Measurements from ENCODE around the gene DNAAF5. TPM values are rescaled to one million over a fixed set of nuclear protein-coding genes. Genes with fewer than 3 reads are reported as not detected.
A peak's percentile ranks its signal among the peaks of the same experiment; 100 is the strongest.

DNAAF5 gene
- 10 to 100 TPM; 25.5 to 27.0 TPM for total RNA-seq

DNA sequence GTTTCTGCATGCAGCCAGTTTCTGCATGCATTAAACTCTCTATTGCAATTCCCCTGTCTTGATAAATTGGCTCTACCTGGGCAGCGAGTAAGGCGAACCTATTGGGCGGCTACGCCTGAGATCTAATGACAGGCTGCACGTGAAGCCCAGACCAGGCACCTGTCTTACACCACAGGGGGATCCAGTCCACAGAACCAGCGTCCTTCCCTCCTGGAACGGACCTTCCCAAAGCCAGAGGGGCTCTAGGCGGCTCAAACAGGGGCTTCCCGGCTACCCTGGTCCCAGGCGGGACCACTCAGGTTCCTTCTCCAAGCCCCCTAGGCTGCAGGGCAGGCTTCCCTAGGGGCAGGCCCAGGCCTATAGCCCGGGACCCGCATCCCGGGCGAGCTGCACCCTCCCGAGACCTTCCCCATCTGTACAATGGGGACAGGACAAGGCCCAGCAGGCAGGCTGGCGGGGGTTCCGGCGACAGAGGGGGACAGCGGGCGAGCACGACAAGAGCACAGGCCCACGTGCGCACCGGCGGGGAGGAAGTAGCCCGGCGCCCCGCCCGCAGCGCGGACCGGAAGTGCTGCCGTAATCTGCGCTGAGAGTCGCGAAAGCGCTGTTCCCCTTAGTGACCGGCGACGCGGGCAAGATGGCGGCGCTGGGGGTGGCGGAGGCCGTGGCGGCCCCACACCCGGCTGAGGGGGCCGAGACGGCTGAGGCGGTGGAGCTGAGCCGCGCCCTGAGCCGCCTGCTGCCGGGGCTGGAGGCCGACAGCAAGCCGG, at the start of gene DNAAF5:
Gene DNAAF5, plus strand, starts transcription at position 616 of the 770 bp plus-strand sequence. Its CDS starts 22 bp downstream, at position 638.
- peak within 1 kb of the TSS; percentile 81 for H3K4me3 Mint-ChIP-seq
- ATAC-seq (peak; percentile 86), DNase-seq (peak; percentile 91)
- H3K27me3 Mint-ChIP-seq (ENCODE audit: low read depth) = no peaks in the 10 kb centered on the region
- H3K36me3 Mint-ChIP-seq (ENCODE audit: low read depth) = peaks cover 57% of the 10 kb centered on the region
- H3K9me3 Mint-ChIP-seq (ENCODE audit: insufficient read depth) = peaks cover 18% of the 10 kb centered on the region
- H3K27ac Mint-ChIP-seq = peak within 1 kb of the TSS; percentile 90
- ChIA-PET CTCF (no interaction called here), POLR2A (interaction anchor here (1.0 to 1.8 kb wide), 3 partner anchors 108 to 124 kb away, joined by 3 to 10 read pairs (median 3); no protein-coding TSS in a partner anchor)
- peaks cover 28% of the 10 kb centered on the region for H3K4me1 Mint-ChIP-seq (ENCODE audit: low read depth)

DNA sequence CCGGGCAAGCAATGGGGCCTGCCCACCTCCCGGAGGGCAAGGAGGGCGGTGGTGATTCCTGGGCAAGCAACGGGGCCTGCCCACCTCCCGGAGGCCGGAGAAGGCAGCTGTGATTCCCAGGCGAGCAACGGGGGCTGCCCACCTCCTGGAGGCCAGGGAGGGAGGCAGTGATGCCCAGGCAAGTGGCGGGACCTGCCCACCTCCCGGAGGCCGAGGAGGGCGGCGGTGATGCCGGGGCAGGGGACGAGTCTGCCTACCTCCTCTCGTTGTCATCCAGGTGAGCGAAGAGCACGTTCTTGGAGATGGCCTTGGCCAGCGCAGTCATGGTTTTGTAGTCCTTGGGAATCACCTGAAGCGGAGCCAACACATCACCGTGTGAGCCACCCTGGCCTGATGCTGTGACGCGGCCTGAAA, 49.5 kb upstream of the DNAAF5 start:
- Mint-ChIP-seq H3K4me3 (no peak overlapping the region), H3K9me3 (ENCODE audit: insufficient read depth) (peaks cover 15% of the 10 kb centered on the region), H3K4me1 (ENCODE audit: low read depth) (no peaks in the 10 kb centered on the region), H3K27ac (no peak overlapping the region), H3K27me3 (ENCODE audit: low read depth) (no peaks in the 10 kb centered on the region), H3K36me3 (ENCODE audit: low read depth) (peaks cover 61% of the 10 kb centered on the region)
- DNase-seq = no peak
- no peak for ATAC-seq
- CTCF ChIA-PET = no interaction called here
- POLR2A ChIA-PET = no interaction called here

DNA sequence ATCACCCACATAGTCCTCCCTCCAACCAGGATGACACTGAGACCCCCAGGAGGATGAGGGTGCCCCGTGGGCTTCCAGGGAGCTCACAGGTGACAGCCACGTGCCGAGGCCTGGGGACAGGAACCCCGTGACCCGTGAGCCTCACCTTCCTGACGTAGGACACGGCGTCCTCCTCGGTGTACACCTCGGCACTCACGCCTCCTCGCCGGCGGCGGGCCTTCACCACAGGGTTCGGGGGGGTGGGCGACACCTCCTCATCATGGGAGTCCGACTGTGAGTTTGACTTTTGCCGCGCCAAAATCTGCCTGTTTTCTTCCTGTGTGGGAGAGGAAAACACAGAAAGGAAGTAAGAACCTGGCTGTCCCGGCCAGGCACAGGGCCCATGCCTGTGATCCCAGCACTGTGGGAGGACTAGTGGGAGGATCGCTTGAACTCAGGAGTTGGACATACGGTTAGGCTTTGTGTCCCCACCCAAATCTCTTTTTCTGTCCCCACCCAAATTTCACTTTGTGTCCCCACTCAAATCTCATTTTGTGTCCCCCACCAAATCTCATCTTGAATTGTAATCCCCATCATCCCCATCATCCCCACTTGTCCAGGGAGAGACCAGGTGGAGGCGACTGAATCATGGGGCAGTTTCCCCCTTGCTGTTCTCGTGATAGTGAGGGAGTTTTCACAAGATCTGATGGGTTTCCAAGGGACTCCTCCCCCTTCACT, 45.9 kb upstream of the DNAAF5 start:
- H3K4me3 Mint-ChIP-seq = no peak overlapping the region
- peaks cover 22% of the 10 kb centered on the region for H3K9me3 Mint-ChIP-seq (ENCODE audit: insufficient read depth)
- ATAC-seq (no peak), DNase-seq (no peak)
- H3K36me3 Mint-ChIP-seq (ENCODE audit: low read depth) = peaks cover 63% of the 10 kb centered on the region
- H3K4me1 Mint-ChIP-seq (ENCODE audit: low read depth) = no peaks in the 10 kb centered on the region
- POLR2A ChIA-PET = no interaction called here
- H3K27me3 Mint-ChIP-seq (ENCODE audit: low read depth) = no peaks in the 10 kb centered on the region
- no peak overlapping the region for H3K27ac Mint-ChIP-seq
- CTCF ChIA-PET = no interaction called here

DNA sequence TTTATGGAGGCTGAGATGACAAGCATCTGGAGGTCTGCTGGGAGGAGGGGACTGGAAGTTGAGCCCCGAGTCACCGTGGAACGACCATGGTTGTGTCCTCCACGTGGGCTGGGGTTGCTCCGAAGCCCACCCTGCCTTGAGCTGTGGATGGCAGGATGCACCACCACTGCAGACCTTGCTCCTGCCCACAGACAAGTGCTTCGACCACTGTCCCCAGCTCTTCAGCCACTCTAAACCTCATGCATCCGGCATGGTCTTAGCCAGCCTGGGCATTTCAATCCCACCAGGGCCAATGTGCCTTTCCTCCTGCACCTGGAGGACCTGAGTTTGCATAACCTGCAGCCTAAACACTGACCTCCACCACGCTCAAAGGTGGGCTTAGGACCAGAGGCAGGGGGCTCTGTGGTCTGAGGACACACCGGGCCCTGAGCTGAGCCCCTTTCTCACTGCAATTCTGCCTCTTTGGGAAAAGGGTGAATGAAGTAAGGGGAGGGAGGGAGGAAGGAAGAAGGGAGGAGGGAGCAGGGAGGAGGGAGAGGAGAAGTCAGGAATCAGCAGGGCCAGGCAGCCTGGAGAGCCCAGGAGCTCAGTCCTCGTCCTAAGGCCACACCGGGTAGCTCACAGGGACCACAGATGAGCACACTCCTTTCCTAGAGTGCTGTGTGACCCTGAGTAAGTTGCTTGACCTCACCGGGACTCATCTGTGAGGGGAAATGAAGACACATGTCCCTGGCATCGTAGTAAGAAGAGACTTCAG, 44.8 kb upstream of the DNAAF5 start:
- ChIA-PET CTCF (no interaction called here), POLR2A (no interaction called here)
- no peaks in the 10 kb centered on the region for H3K4me1 Mint-ChIP-seq (ENCODE audit: low read depth)
- no peak overlapping the region for H3K27ac Mint-ChIP-seq
- DNase-seq = no peak
- H3K27me3 Mint-ChIP-seq (ENCODE audit: low read depth) = no peaks in the 10 kb centered on the region
- H3K4me3 Mint-ChIP-seq = no peak overlapping the region
- H3K9me3 Mint-ChIP-seq (ENCODE audit: insufficient read depth) = peaks cover 31% of the 10 kb centered on the region
- H3K36me3 Mint-ChIP-seq (ENCODE audit: low read depth) = peaks cover 59% of the 10 kb centered on the region
- no peak for ATAC-seq

DNA sequence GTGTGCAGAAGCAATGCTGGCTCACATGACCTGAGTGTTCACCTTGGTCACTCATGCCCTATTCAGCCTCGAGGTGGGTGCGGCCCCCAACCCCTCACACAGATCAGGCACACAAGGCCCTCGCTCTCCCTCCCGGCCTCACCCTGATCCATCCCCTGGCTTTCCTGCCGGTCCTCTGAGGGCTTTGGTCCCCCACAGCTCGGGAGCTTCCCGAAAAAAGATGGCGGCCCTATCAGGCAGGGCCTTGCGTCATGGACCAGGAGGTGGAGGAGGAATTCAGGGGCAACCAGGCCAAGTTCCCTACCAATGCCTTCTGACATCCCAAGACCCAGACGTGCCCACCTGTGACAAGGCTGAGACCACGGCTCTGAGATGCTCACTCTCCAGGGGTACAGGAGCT, 43.7 kb upstream of the DNAAF5 start:
- ChIA-PET CTCF (interaction anchor here (1.3 kb wide), 1 partner anchor 60 kb away, joined by 3 read pairs; no protein-coding TSS in a partner anchor), POLR2A (no interaction called here)
- no peaks in the 10 kb centered on the region for H3K4me1 Mint-ChIP-seq (ENCODE audit: low read depth)
- H3K27ac Mint-ChIP-seq = no peak overlapping the region
- peaks cover 40% of the 10 kb centered on the region for H3K9me3 Mint-ChIP-seq (ENCODE audit: insufficient read depth)
- DNase-seq (no peak), ATAC-seq (no peak)
- H3K36me3 Mint-ChIP-seq (ENCODE audit: low read depth) = peaks cover 60% of the 10 kb centered on the region
- no peaks in the 10 kb centered on the region for H3K27me3 Mint-ChIP-seq (ENCODE audit: low read depth)
- H3K4me3 Mint-ChIP-seq = no peak overlapping the region

DNA sequence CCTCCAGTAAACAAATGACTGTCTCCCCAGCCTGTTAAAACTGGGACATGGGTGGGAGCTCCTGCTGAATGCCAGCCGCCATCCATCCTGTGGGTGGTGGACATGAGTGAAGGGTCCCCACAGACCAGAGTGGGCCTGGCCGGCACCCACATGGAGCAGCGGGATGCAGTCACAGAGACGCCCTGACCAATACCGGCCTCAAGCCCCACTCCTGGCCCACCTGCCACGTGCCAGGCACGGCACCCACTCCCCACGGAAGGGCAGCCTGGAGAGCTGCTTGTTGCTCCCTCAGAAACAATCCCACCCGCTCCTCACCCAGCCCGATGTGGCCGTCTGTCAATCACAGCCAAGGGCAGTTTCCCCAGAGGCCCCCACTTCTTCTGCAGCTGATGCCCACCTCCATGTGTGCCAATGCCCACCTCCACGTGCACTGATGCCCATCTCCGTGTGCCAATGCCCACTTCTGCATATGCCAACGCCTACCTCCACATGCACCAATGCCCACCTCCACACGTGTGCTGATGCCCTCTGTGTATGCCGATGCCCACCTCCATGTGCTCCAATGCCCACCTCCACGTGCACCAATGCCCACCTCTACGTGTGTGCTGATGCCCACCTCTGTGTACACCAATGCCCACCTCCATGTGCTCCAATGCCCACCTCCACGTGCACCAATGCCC, 42.8 kb upstream of the DNAAF5 start:
- ATAC-seq (no peak), DNase-seq (no peak)
- H3K9me3 Mint-ChIP-seq (ENCODE audit: insufficient read depth) = peaks cover 41% of the 10 kb centered on the region
- no peaks in the 10 kb centered on the region for H3K27me3 Mint-ChIP-seq (ENCODE audit: low read depth)
- no peak overlapping the region for H3K4me3 Mint-ChIP-seq
- H3K4me1 Mint-ChIP-seq (ENCODE audit: low read depth) = no peaks in the 10 kb centered on the region
- H3K27ac Mint-ChIP-seq = no peak overlapping the region
- ChIA-PET CTCF (interaction anchor here (1.3 kb wide), 1 partner anchor 59 kb away, joined by 3 read pairs; no protein-coding TSS in a partner anchor), POLR2A (no interaction called here)
- peaks cover 58% of the 10 kb centered on the region for H3K36me3 Mint-ChIP-seq (ENCODE audit: low read depth)

DNA sequence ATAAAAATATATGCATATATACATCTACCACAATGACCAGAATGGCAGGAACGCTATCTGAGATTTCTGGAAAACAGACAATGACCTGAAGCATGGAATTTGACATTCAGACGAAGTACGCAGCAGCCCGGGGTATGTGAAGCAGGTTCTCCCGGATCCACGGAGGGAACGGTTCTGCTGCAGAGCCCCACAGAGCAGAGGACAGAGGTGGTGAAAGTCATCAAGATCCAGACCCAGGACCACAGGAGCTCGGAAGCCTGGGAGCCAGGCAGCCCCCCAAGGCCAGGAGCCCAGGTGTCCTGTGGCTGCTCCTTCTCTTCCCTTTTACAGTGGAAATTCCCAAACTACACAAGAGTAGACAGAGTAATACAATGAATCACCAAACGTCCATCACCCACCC, 42.1 kb upstream of the DNAAF5 start:
- ATAC-seq (no peak), DNase-seq (no peak)
- Mint-ChIP-seq H3K4me3 (no peak overlapping the region), H3K27ac (no peak overlapping the region), H3K4me1 (ENCODE audit: low read depth) (no peaks in the 10 kb centered on the region), H3K36me3 (ENCODE audit: low read depth) (peaks cover 56% of the 10 kb centered on the region), H3K9me3 (ENCODE audit: insufficient read depth) (peaks cover 41% of the 10 kb centered on the region), H3K27me3 (ENCODE audit: low read depth) (no peaks in the 10 kb centered on the region)
- ChIA-PET POLR2A (no interaction called here), CTCF (interaction anchor here (1.3 kb wide), 1 partner anchor 58 kb away, joined by 3 read pairs; no protein-coding TSS in a partner anchor)

DNA sequence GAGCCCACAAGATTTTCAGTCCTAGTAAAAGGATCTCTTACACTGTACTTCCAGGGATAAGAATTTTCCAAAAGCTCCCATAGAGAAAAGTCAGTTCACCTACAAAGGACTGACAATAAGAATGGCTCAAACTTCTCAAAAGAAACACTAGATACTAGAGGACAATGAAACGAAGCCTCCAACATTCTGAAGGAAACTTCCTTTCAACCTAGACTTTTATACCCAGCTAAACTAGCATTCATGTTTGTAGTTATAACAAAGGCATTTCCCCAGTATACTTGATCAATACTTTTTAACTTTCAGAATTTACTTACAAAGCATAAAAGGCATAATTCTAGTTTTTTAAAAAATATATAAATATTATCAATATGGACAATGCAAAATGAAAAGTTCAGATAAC, 41.0 kb upstream of the DNAAF5 start:
- no peaks in the 10 kb centered on the region for H3K27me3 Mint-ChIP-seq (ENCODE audit: low read depth)
- DNase-seq (no peak), ATAC-seq (no peak)
- H3K4me1 Mint-ChIP-seq (ENCODE audit: low read depth) = no peaks in the 10 kb centered on the region
- no peak overlapping the region for H3K4me3 Mint-ChIP-seq
- no peak overlapping the region for H3K27ac Mint-ChIP-seq
- H3K36me3 Mint-ChIP-seq (ENCODE audit: low read depth) = peaks cover 56% of the 10 kb centered on the region
- peaks cover 38% of the 10 kb centered on the region for H3K9me3 Mint-ChIP-seq (ENCODE audit: insufficient read depth)
- ChIA-PET CTCF (no interaction called here), POLR2A (no interaction called here)

DNA sequence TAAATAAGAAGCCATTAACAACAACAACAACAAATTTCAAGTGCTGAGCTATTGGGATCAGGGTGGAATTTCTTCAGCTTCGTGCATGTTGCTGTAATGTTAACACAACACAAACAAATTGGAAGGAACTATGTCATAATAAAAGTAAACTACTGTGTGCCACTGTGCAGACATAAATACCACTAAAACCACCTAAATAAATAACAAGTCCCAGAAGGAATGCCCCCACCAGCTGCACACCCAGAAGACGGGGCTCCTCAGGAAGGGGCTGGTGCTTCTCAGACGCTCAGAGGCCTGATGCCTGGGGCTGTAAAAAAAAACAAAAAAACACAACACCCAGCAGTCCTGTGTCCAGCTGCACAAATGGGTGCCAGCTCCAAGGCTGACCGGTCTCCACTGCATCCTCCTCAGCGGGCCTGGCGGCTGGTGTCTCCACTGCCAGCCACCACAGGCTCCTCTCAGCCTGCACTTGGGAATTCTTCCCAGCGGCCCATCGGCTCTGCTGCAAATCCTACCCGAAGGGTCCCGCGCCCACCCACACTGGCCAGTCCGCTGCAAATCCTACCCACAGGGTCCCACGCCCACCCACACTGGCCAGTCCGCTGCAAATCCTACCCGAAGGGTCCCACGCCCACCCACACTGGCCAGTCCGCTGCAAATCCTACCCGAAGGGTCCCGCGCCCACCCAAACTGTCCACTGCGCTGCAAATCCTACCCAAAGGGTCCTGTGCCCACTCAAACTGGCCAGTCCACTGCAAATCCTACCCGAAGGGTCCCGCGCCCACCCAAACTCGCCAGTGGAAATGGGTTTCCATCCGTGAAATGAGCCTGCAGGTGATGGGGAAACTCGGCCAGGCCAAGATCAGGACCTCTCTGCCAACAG, 35.8 kb upstream of the DNAAF5 start:
- H3K4me1 Mint-ChIP-seq (ENCODE audit: low read depth) = no peaks in the 10 kb centered on the region
- H3K4me3 Mint-ChIP-seq = no peak overlapping the region
- peaks cover 35% of the 10 kb centered on the region for H3K9me3 Mint-ChIP-seq (ENCODE audit: insufficient read depth)
- no peak overlapping the region for H3K27ac Mint-ChIP-seq
- ChIA-PET POLR2A (interaction anchor here (0.6 kb wide), 1 partner anchor 71 kb away, joined by 3 read pairs; no protein-coding TSS in a partner anchor), CTCF (no interaction called here)
- ATAC-seq (no peak), DNase-seq (no peak)
- peaks cover 53% of the 10 kb centered on the region for H3K36me3 Mint-ChIP-seq (ENCODE audit: low read depth)
- H3K27me3 Mint-ChIP-seq (ENCODE audit: low read depth) = no peaks in the 10 kb centered on the region

DNA sequence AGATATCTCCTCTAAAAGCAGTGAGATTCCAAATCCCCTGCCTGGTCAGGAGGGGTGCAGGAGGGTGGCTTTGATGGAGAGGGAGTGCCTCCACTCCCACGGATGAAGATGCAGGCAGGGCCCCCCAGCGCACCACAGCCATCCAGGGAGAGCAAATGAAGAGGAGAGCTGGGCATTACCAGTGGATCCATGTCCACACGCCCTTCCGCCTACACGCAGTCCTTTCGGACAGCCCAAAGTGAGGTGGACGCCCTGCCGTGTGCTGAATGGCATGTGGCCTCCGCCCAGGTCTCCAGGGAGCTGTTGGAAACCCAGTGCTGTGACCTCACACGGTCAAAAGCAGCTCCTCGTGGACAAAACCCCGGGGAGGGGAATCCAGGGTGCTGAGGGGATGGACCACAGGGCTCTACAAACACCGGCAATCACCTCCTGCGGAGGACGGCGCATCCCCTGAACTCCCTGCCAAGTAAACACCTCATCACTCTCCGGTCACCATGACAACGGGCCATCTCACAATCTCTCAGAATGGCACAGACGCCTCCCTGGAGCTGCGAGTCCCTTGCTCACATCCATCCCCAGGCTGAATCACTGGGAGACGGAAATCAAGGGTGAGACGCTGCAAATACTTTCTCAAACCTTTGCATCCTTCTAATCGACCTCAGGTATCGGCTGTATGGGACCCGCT, 35.0 kb upstream of the DNAAF5 start:
- no peak overlapping the region for H3K27ac Mint-ChIP-seq
- ATAC-seq (no peak), DNase-seq (no peak)
- H3K9me3 Mint-ChIP-seq (ENCODE audit: insufficient read depth) = peaks cover 28% of the 10 kb centered on the region
- no peak overlapping the region for H3K4me3 Mint-ChIP-seq
- ChIA-PET CTCF (no interaction called here), POLR2A (no interaction called here)
- no peaks in the 10 kb centered on the region for H3K27me3 Mint-ChIP-seq (ENCODE audit: low read depth)
- H3K36me3 Mint-ChIP-seq (ENCODE audit: low read depth) = peaks cover 49% of the 10 kb centered on the region
- H3K4me1 Mint-ChIP-seq (ENCODE audit: low read depth) = no peaks in the 10 kb centered on the region
